Measurements from ENCODE around the gene BANK1.

The BANK1 gene

GRCh38 chr4:101853028-101853427, 62.5 kb downstream of the BANK1 start:
- Histone ChIP-seq H3K27ac (no peak overlapping the region), H3K9me3 (ENCODE audit: low read depth, low read length) (no peaks in the 10 kb centered on the region), H3K36me3 (ENCODE audit: insufficient read depth, low read length) (no peaks in the 10 kb centered on the region), H3K9ac (ENCODE audit: insufficient read length) (no peak overlapping the region), H3K4me3 (no peak overlapping the region)
- TF ChIP-seq EZH2 (IDR thresholded peaks at IDR 0.05) (no peak), POLR2AphosphoS5 (IDR thresholded peaks at IDR 0.05; ENCODE audit: borderline replicate concordance, low read depth, low read length) (no peak), FOXP2 (optimal IDR thresholded peaks at IDR 0.05; ENCODE audit: control extremely low read depth, extremely low read length, insufficient read depth) (no peak)
- no peak for DNase-seq (ENCODE audit: low read depth, low spot score)

DNA sequence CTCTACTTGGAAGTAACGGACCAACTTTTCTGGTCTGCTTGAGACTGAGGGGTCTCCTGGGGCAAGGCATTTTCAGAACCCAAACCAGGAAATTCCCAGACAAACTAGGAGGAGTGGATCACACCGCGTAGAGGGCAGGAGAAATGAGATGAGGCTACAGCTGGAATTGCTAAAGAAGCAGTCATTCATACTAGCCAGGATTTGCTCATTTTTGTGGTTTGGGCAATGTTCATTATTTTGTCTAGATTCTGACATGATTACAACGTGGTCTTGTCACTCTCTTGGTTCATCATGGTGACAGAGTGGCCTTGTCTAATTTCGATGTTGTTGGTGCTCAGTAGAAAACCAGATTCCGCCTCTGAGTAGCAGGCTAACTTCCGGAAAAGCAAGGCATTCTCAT, 63.2 kb downstream of the BANK1 start:
- Histone ChIP-seq H3K9ac (ENCODE audit: insufficient read length) (no peak overlapping the region), H3K36me3 (ENCODE audit: insufficient read depth, low read length) (no peaks in the 10 kb centered on the region), H3K9me3 (ENCODE audit: low read depth, low read length) (no peaks in the 10 kb centered on the region), H3K4me3 (no peak overlapping the region), H3K27ac (no peak overlapping the region)
- TF ChIP-seq FOXP2 (optimal IDR thresholded peaks at IDR 0.05; ENCODE audit: control extremely low read depth, extremely low read length, insufficient read depth) (no peak), POLR2AphosphoS5 (IDR thresholded peaks at IDR 0.05; ENCODE audit: borderline replicate concordance, low read depth, low read length) (no peak), EZH2 (IDR thresholded peaks at IDR 0.05) (no peak)
- no peak for DNase-seq (ENCODE audit: low read depth, low spot score)

DNA sequence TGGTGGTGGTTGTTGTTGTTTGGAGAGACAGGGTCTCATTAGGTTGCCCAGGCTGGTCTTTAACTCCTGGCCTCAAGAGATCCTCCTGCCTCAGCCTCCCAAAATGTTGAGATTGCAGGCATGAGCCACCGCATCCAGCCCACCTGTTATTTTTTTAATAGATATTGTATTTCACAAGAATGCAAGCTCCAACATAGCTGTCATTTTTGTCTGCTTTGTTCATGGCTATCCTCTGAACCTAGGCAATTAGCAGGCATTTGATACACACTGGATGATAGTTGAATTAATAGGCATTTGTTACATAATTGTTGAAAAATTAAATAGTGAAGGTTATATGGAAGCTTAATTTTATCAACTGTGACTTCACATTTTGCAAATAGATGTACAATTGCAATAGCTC, 64.7 kb downstream of the BANK1 start:
- Histone ChIP-seq H3K9me3 (ENCODE audit: low read depth, low read length) (no peaks in the 10 kb centered on the region), H3K36me3 (ENCODE audit: insufficient read depth, low read length) (no peaks in the 10 kb centered on the region), H3K27ac (no peak overlapping the region), H3K9ac (ENCODE audit: insufficient read length) (no peak overlapping the region), H3K4me3 (no peak overlapping the region)
- DNase-seq (ENCODE audit: low read depth, low spot score) = no peak
- TF ChIP-seq EZH2 (IDR thresholded peaks at IDR 0.05) (no peak), FOXP2 (optimal IDR thresholded peaks at IDR 0.05; ENCODE audit: control extremely low read depth, extremely low read length, insufficient read depth) (no peak), POLR2AphosphoS5 (IDR thresholded peaks at IDR 0.05; ENCODE audit: borderline replicate concordance, low read depth, low read length) (no peak)

- Histone ChIP-seq H3K9ac (ENCODE audit: insufficient read length) (no peak overlapping the region), H3K9me3 (ENCODE audit: low read depth, low read length) (no peaks in the 10 kb centered on the region), H3K27ac (no peak overlapping the region), H3K4me3 (no peak overlapping the region), H3K36me3 (ENCODE audit: insufficient read depth, low read length) (no peaks in the 10 kb centered on the region)
- no peak for DNase-seq (ENCODE audit: low read depth, low spot score)
- TF ChIP-seq POLR2AphosphoS5 (IDR thresholded peaks at IDR 0.05; ENCODE audit: borderline replicate concordance, low read depth, low read length) (no peak), FOXP2 (optimal IDR thresholded peaks at IDR 0.05; ENCODE audit: control extremely low read depth, extremely low read length, insufficient read depth) (no peak), EZH2 (IDR thresholded peaks at IDR 0.05) (no peak)
These were observed 65.6 kb downstream of the BANK1 start for GRCh38 chr4:101856149-101856548.

GRCh38 chr4:101857176-101857575, 66.6 kb downstream of the BANK1 start:
- no peak for TF ChIP-seq FOXP2 (optimal IDR thresholded peaks at IDR 0.05; ENCODE audit: control extremely low read depth, extremely low read length, insufficient read depth)
- no peak for DNase-seq (ENCODE audit: low read depth, low spot score)
- no peaks in the 10 kb centered on the region for H3K9me3 ChIP-seq (ENCODE audit: low read depth, low read length)
- H3K9ac ChIP-seq (ENCODE audit: insufficient read length) = no peak overlapping the region
- no peak overlapping the region for H3K4me3 ChIP-seq
- no peaks in the 10 kb centered on the region for H3K36me3 ChIP-seq (ENCODE audit: insufficient read depth, low read length)
- no peak overlapping the region for H3K27ac ChIP-seq

- Histone ChIP-seq H3K36me3 (ENCODE audit: insufficient read depth, low read length) (no peaks in the 10 kb centered on the region), H3K4me3 (no peak overlapping the region), H3K27ac (no peak overlapping the region), H3K9me3 (ENCODE audit: low read depth, low read length) (no peaks in the 10 kb centered on the region), H3K9ac (ENCODE audit: insufficient read length) (no peak overlapping the region)
- TF ChIP-seq EZH2 (IDR thresholded peaks at IDR 0.05) (no peak), FOXP2 (optimal IDR thresholded peaks at IDR 0.05; ENCODE audit: control extremely low read depth, extremely low read length, insufficient read depth) (no peak), POLR2AphosphoS5 (IDR thresholded peaks at IDR 0.05; ENCODE audit: borderline replicate concordance, low read depth, low read length) (no peak)
- no peak for DNase-seq (ENCODE audit: low read depth, low spot score)
These were observed 68.1 kb downstream of the BANK1 start for GRCh38 chr4:101858641-101859040.

DNA sequence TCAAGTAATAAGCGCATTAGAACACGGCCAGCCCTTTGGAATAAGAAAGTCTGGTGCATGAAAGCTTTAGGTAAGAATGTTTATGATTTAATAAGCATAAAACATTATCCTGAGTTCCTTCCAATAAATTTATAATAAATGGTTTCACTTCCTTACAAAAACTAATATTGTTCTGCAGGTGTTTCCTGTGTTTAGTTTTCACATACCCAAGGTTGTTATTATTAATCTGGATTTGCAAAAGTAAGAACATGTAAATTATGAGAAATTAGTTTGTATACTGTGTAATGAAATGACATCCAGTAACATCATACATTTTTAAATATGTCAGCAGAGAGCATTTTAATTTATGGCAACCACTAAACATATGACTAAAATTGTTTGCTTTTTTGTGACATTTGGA, 72.1 kb downstream of the BANK1 start:
- H3K9ac ChIP-seq (ENCODE audit: insufficient read length) = no peak overlapping the region
- DNase-seq (ENCODE audit: low read depth, low spot score) = no peak
- no peak overlapping the region for H3K27ac ChIP-seq
- TF ChIP-seq POLR2AphosphoS5 (IDR thresholded peaks at IDR 0.05; ENCODE audit: borderline replicate concordance, low read depth, low read length) = no peak
- TF ChIP-seq FOXP2 (optimal IDR thresholded peaks at IDR 0.05; ENCODE audit: control extremely low read depth, extremely low read length, insufficient read depth) = no peak
- TF ChIP-seq EZH2 (IDR thresholded peaks at IDR 0.05) = no peak
- H3K9me3 ChIP-seq (ENCODE audit: low read depth, low read length) = no peaks in the 10 kb centered on the region
- H3K4me3 ChIP-seq = no peak overlapping the region
- H3K36me3 ChIP-seq (ENCODE audit: insufficient read depth, low read length) = no peaks in the 10 kb centered on the region

DNA sequence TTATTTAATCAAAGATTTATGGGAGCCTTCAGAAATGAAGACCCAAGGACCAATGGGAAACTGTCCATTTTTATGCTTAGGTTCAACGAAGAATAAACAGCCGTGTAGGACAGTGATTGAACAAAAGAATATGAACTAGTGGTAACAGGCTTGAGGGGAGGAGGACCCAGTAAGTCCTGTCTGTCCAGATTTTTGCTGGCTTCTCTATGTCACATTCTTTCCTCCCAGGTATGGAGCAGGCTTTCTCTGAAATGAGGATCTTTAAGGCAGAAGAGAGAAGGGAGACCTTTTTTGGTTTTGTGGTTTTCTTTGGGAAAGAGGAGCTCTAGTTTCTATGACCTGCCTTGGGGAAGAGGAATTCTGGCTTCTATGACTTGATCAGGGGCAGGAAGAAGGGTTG, 74.1 kb downstream of the BANK1 start:
- H3K9ac ChIP-seq (ENCODE audit: insufficient read length) = no peak overlapping the region
- H3K4me3 ChIP-seq = no peak overlapping the region
- no peak for DNase-seq (ENCODE audit: low read depth, low spot score)
- no peak for TF ChIP-seq EZH2 (IDR thresholded peaks at IDR 0.05)
- no peak for TF ChIP-seq POLR2AphosphoS5 (IDR thresholded peaks at IDR 0.05; ENCODE audit: borderline replicate concordance, low read depth, low read length)
- TF ChIP-seq FOXP2 (optimal IDR thresholded peaks at IDR 0.05; ENCODE audit: control extremely low read depth, extremely low read length, insufficient read depth) = no peak
- no peak overlapping the region for H3K27ac ChIP-seq
- H3K36me3 ChIP-seq (ENCODE audit: insufficient read depth, low read length) = no peaks in the 10 kb centered on the region
- no peaks in the 10 kb centered on the region for H3K9me3 ChIP-seq (ENCODE audit: low read depth, low read length)

- no peak for DNase-seq (ENCODE audit: low read depth, low spot score)
- Histone ChIP-seq H3K27ac (no peak overlapping the region), H3K4me3 (no peak overlapping the region), H3K36me3 (ENCODE audit: insufficient read depth, low read length) (no peaks in the 10 kb centered on the region), H3K9me3 (ENCODE audit: low read depth, low read length) (no peaks in the 10 kb centered on the region), H3K9ac (ENCODE audit: insufficient read length) (no peak overlapping the region)
- TF ChIP-seq FOXP2 (optimal IDR thresholded peaks at IDR 0.05; ENCODE audit: control extremely low read depth, extremely low read length, insufficient read depth) = no peak
- TF ChIP-seq POLR2AphosphoS5 (IDR thresholded peaks at IDR 0.05; ENCODE audit: borderline replicate concordance, low read depth, low read length) = no peak
- no peak for TF ChIP-seq EZH2 (IDR thresholded peaks at IDR 0.05)
These were observed 75.1 kb downstream of the BANK1 start for GRCh38 chr4:101865501-101866062.

Data from SK-N-MC (cell line).